NCI-H69 (cell line): ENCODE measurements around the gene STAB2.
"Not testable (repeated sequence)": the region's sequence is repeated elsewhere in the genome, so short reads cannot be mapped to it uniquely, and the experiment has no call there.

Experiments
- DNase-seq: peaks from one replicate; lab custom pipeline; 2025; lab: John Stamatoyannopoulos, UW

Gene STAB2

DNA sequence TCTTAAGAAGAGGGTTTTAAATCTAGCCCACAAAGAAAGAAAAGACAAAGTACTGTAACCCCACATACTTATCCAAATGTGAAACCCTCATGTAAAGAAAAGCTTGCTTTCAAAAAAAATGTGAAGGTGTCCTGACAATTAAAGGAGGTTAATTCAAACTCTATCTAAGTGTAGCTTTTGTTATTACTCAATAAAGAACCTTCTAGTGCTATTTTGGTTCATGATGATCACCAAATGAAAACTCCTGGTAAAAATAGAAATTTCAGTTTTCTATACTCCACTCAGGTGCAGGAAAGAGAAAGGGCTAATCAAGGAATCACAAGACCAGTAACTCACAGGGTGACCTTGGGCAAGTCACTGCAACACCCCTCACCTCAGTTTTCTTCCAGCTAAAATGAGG, 1.6 kb downstream of the STAB2 start:
- no peak for DNase-seq

DNA sequence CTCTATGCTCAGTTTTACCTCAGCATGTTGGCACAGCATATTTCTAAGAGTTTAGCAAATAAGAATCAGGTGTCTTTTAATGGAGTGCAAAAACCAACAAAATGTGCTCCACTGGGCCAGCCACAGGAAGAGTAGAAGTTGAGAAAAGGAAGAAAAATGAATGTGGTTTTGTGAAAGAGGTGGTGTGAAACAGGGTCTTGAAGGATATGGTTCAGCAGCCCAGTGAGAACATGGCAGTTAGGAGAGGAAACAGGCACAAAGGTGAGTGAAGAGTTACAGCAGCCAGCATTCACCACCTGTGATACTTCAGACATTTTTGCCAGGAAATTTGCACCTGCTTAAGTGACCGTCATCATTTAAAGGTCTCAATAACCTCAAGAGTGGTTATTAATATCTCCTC, 2.4 kb downstream of the STAB2 start:
- DNase-seq, result no peak

DNA sequence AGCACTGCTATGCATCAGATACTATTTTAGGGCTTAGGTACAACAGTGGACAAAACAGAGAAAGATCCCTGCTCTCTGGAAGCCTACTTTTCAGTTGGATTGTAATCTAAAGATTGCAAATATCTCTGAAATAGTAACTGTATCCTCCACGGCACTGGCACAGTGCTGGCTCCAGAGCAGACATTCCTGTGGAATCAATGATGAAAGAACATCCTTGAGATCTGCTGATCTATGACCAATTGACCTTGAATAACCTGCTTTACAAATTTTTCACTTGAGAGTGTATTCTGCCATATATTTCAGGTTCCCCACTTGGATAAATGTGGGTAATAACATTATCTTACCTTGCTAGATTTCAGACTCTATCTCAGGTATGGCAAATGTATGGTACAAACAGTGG, 3.2 kb downstream of the STAB2 start:
- DNase-seq, result no peak

DNA sequence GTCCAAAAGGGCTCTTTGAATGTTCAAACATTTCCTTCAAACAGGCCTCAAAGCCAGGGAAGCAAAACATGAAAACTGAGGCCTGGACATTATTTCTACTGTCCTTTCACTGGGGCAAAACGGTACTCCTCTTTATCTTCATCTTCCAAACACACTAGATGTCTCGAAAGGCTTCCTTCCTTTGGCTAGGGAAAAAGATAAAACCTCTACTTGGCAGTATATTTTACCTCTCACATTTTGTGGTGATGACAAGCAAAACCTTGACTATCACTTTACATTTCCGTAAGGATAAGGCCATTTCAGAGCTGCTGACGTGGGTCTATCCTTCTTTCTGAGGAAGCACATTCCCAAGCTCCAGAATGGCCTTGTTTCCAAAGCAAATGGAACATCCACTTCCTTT, 9.9 kb downstream of the STAB2 start:
- DNase-seq, result no peak

DNA sequence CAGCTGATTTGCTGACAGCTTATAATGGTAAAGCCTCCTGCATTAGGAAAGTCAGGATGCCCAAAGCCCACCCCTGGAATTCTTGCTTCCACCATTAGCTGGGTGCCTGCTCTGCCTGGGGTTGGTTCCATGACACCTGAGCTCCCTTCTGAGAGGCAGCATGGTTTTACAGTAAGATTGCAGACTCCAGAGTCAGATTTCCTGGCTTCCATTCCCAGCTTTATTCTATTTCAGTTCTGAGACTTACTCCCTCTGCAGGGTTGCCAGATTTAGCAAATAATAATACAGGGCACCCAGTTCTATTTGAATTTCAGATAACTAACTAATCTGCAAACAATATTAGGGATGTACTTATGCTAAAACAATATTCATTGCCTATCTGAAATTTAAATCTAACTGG, 12.2 kb downstream of the STAB2 start:
- no peak for DNase-seq

DNA sequence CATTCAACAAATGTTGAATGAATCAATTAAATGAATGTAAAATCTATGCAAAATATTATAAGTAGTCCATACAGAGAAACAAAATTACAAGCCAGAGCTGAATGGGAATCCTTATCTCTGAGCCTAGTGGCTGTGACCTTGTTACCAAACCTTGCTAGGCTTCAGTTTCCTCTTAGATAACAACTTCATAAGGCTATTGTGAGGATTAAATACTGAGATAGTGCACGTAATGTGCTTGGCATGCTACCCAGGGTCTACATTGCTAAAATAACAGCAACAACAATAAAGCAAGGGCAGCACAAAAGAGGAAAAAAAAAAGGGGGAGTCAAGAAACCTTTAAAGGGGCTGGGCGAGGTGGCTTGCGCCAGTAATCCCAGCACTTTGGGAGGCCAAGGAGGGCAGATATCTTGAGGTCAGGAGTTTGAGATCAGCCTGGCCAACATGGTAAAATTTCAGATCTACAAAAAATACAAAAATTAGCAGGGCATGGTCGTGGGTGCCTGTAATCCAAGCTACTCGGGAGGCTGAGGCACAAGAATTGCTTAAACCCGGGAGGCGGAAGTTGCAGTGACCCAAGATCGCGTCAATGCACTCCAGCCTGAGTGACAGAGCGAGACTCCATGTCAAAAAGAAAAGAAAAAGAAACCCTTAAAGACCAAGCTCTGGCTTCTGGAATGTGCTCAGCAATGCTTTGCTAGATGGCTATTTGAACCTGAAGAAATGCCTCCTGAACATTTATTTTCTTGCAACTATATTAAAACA, 14.1 kb downstream of the STAB2 start:
- no peak for DNase-seq

DNA sequence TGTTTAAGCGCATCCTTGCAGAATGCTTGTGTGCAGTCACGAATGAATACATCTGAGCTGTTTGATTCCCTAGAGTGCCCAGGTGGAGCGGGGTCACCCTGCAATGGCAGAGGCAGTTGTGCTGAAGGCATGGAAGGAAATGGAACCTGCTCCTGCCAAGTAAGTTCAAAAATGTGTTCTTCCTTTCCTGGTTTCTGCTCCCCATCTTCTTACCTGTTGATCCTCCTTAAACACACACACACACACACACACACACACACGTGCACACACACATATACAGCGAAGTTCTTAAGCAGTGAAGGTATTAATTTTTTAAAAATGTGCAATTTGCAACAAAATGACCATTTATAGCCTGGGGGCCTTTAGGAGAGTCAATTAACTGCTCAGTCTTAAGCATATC, 33.3 kb downstream of the STAB2 start:
- DNase-seq, result no peak

DNA sequence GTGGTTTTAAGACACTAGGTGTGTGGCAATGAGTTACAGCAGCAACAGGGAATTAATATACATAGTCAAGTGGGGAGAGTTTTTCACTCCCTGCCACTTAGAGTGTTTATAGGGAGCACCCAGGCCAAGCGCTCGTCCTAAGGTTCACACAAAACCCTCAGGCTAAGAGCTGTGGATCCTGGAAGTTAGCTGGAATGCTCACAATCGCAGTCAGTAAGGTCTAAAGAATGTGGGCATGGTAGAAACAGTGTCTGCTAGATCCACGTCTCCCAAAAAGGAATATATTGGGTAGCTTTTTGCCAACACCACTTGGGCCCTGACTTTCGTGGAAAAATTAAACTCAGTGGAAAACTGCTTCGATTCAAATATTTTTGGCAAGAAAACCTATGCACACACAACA, 36.6 kb downstream of the STAB2 start:
- DNase-seq, result no peak

DNA sequence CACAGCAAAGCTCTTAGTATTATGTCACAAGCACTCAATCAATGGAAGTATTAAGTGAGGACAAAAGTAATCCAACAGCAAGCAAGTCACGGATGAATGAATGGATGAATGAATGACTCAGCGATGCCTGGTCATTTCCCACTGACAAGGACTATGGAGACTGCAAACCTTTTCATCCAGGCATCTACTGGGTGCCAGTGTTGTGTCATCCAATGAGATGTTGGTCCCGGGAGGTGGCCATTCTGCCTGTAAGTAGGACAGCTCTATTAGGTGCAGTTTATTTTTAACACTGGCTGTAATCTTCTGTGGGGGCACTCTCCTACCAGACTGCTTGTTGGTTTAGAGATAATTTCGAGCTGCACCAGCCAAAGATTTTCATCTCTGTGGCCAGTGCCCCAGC, 39.4 kb downstream of the STAB2 start:
- DNase-seq, result peak; percentile 63

DNA sequence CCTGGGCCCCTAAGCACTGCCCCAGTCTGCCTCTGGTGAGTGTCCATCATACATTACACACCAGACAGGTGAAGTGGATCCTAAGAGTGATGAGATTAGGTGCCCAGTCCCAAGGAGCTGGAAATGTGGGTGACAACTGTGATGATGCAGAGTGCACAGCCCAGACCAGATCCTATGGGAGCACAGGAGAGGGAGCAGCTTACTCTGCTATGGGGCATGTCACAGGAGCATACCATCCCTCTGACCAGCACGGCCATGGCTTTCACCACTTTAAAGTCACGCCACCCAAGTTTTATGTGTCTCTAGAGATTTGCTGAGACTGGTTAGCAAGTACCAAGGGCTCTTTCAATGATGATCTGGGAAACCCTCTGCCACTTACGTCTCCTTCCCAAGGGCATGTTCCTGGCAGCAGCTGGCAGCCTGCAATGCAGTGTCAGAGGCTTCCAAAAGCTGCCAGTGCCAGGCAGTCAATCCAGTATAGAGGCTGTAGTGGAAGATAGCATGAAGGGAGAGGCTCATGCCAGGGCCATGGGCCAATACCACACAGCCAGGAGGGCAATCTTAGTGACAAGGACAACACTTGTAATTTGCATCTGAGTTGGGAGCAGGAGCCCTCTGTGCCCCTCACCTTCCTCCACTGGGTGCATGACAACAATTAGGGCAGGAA, 40.2 kb downstream of the STAB2 start:
- no peak for DNase-seq

DNA sequence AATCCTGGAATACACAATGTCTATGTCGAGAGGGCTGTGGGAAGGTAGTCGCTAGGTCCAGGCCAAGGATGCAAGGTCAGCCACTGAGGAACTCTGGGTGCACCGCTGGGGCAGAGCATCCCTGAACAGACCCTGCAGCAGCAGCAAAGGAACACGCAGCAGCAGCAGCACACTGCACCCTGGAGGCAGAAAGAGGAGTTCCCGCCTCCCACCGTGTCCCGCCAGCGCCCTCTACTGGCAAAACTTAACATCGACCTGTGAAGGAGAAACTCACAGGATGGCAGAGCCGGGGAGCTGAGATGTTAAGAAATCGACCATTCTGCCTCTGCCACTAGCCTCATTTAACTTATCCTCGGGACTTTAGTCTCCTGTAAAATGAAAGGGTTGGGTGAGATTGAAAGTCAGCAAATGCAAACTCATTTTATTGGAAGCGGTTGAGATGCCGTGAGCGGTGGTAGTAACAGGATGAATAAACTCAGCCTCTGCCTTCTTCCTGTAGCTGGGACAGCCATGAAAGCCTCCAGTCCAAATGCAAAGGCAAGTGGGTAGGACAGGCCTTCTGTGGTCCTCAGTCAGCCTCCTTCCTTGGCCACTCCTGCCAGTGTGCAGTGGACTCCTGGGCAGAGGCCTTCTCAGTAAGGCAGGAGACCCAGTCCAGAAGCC, 45.6 kb downstream of the STAB2 start:
- peak; percentile 88 for DNase-seq

DNA sequence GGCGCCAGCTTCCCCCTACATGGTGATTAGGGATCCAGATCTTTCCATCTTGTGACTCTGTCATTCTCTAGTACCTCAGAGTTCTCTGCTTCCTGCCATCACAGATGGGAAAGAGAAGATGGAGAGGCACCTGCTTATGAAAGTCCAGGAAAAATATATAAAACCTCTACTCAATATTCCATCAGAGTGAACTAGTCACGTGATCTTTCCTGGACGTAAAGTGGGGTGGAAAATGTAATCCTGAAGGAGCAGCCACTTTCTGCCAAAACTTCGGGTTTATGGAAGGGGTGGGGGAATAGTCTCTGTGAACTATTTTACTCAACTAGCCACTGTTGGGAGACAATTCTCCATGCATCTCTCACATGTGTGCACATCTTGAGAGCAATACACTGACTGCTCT, 47.7 kb downstream of the STAB2 start:
- DNase-seq, result no peak

DNA sequence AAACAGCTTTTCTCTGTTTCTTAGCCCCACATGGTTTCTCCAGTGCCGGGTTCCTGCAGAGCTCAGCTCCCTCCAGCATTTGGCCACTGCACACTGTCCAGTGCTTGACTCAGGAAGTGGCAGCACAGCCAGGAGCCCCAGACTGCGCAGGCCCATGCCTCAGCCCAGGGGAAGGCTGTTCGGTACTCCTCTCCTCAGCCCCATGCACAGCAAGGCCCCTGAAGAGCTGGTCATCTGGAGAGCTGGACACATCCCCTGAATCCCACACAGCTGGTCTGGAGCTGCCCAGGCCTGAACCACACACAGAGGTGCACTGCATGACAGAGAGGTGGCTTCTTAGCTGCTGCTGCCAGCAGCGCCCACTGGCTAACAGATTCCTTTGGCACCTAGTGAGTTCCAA, 48.3 kb downstream of the STAB2 start:
- no peak for DNase-seq

DNA sequence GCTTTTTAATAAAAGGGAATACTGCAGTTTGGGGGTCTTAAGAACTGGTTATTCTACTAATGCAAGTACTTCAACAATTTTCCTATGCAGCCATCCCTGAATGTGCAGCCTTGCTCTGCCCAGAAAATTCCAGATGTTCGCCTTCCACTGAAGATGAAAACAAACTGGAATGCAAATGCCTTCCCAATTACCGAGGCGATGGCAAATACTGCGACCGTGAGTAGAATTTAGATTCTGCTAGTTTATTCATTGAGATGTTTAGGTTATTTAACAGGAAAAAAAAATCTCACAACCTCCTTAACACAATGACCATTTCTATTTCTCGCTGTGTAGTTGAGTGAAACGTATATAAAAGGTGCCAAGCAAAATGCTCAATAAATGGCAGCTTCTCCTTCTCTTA, 49.9 kb downstream of the STAB2 start:
- DNase-seq, result no peak

DNA sequence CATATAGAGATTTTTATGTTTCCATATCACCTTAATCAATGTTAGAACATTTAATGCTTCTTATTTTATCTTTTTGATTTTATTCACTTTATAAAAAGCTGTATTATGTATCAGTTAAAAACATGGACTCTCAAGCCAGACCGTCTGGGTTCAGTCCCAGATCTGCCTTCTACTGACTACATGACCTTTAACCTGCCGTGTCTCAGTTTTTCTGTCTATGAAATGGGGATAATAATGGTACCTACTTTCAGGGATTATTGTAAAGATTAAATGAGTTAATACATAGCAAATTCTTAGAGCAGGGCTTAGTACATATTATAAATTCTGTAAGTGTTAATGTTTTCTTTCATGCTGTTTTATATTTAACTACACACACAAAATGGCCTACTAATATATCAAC, 50.4 kb downstream of the STAB2 start:
- DNase-seq, result no peak

DNA sequence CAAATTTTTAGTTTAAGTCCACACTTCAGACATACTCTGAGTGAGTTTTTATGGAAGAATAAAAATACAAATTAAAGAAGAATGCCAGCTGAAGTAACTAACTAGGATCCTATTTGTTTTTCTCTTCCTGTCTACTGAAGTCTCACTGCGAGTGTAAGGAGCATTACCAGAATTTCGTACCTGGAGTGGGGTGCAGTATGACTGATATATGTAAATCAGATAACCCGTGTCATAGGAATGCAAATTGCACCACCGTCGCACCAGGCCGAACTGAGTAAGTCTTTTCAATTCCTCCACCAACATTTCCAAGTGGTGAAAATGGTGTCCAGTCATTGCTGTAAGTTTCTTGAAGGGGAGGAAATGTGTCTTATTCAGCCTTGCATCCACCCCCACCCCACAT, 52.9 kb downstream of the STAB2 start:
- no peak for DNase-seq

DNA sequence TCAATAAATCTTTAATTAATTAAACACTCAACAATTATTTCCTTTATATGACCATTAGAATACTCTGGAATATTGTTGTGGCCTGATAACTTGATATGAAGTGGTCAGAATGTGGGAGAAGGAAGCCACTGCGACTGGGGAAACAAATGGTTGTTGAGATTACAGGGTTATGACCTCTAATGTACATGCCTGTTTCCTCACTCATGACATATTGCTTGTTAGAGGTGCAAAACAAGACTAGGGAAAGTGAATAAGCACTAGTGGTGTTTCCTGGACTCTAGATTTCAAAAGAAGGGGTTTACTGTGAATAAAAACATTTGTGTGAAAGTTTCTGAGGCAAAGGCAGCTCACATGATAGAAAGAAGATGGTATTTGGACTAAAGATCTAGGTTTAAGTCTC, 53.3 kb downstream of the STAB2 start:
- no peak for DNase-seq

DNA sequence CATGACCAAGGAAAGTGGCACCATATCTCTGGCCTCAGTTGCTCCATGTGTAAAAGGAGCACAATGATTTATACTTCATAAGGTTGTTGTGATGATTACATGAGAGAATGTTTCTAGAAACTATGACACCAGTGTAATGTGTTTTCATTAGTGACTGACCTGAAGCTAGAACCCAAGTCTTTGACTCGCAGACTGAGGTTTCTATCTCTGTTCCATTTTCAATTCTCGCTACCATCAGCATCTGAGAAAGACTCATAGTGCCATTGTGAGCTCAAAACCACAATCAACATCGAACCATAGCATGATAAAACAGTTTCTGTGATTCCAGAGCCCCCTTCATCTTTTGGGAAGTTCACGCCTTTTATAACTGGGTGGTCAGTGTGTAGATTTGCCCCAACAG, 53.8 kb downstream of the STAB2 start:
- DNase-seq, result no peak

DNA sequence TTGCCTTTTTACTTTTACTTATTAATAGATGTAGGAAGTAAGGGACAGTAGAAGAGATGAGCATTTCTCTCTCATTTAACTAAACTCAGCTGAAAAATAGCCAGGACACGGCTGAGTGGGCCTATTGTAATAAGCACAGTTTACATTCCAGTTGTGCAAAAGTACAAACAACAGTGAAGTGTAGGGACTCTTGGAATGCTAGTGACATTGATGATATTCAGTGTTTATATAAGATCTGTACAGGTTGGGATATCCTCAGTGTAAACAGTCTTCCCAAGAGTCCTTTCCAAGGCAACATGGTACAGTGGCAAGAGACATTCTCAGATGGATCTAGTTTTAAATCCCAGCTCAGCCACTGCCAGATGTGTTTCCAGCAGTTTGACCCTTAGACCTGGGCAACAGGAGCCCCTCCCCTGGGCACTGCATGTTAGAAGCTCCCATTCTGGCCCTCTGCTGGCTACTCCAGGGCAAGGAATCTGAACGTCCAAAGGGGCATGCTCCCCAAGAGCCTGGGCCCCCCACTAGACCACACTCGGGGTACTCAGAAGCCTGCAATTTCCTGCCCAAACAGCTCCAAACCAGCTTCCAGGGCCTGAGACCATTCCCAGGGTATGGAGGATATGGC, 55.3 kb downstream of the STAB2 start:
- no peak for DNase-seq

DNA sequence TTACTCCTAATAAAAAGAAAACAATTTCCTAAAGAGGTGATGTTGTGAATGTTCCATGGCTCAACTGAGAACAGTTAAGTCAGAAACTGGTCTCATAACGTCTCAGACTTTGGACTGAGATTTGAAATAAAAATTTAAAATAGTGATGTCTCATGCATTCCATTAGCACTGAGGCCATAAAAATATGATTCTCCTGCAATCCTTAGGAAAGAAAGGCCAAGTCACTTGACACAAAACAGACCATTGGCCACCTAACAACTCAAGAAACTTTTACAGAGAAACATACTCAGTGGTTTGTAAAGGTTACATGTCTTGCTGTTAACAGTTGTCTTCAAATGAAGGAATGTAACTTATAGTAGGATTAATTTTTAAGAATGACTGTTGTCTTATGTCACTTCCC, 58.1 kb downstream of the STAB2 start:
- no peak for DNase-seq

DNA sequence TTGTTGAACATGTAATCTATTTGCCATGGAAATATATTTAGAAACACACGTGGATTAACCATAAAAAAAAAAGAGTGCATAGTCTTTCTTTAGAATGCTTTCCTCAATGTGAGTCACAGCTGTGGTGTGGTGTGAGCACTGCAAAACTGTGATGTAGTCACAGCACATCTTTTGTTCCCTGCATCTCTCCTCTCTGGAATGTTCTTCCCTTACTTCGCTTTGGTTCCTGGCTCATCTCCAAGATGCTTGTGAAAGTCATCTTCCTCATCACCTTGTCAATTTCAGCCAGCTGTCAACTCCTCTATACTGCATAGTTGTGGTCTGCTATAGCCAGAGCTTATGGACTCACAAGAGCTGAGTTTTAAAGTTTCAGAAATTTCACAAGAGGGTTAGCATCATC, 60.2 kb downstream of the STAB2 start:
- peak; percentile 6 for DNase-seq

DNA sequence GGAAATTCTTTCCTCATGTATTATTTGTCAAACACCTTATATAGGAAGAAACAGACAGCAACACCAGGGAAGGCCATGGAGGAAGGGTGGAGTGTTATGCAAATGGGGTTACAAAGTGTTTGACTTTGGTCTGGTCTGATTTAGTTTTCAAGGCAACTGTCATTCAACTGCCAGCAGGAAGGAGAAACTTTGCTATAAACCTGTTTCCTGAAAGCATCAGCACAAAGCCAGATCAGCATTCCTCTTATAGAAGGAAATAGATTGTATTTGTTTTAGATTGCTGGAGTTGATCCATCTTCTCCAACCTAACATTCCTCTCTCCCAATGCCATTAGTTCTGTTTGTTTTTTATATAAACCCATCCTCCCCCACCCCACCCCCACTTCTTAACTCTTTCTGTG, 65.7 kb downstream of the STAB2 start:
- DNase-seq, result no peak

DNA sequence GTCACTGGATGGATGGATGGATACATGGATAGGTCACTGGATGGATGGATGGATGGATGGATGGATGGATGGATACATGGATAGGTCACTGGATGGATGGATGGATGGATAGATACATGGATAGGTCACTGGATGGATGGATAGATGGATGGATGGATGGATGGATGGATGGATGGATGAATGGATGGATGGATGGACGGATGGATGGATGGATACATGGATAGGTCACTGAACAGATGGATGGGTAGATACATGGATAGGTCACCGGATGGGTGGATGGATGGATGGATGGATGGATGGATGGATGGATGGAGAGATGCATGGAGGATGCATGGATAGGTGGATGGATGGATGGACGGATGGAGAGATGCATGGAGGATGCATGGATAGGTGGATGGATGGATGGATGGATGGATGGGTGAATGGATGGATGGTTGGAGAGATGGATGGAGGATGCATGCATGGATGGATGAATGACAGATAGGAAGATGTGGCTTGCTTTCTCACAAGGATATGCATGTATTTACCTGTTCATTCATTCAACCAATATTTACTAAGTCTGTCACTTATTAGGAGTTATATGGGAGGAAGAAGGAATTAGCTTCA, 66.6 kb downstream of the STAB2 start:
- DNase-seq, result not testable (repeated sequence)
